Spleen (tissue), 11 donors: ENCODE measurements around the gene PLCG2. TPM values are rescaled to one million over a fixed set of nuclear protein-coding genes. Genes with fewer than 3 reads are reported as not detected.

ENCODE experiments used
- DNase-seq: peaks from one replicate; pipeline ENCODE4 v3.0.0-alpha.2; 2020
- H3K27ac ChIP-seq, 8 donors: fragments of 200-600 bp; sonication (generic) in 7 of 8; 1 replicate in 4 of 8; 2 replicates in 4 of 8; pipeline versions ENCODE4 v1.5.0 to v1.8.0; 2016 to 2021; ENCODE audit warnings: inconsistent platforms in 4 of 8, mild to moderate bottlenecking in 4 of 8, moderate library complexity in 1 of 8
- H3K27me3 ChIP-seq, 7 donors: fragments of 200-600 bp; sonication (generic) in 6 of 7; replicated peaks in 1 of 7; 1 replicate in 4 of 7; 2 replicates in 3 of 7; pipeline versions ENCODE4 v1.5.0 to v1.8.0; 2016 to 2021; ENCODE audit warnings: inconsistent platforms in 3 of 7, mild to moderate bottlenecking in 1 of 7
- H3K36me3 ChIP-seq, 6 donors: fragments of 200-600 bp; sonication (generic) in 5 of 6; 1 replicate in 4 of 6; 2 replicates in 2 of 6; pipeline versions ENCODE4 v1.5.0 to v1.8.0; 2016 to 2021; ENCODE audit warnings: inconsistent platforms in 2 of 6
- H3K4me1 ChIP-seq, 6 donors: fragments of 200-600 bp; sonication (generic) in 5 of 6; 1 replicate in 3 of 6; 2 replicates in 3 of 6; pipeline versions ENCODE4 v1.5.0 to v1.8.0; 2016 to 2021; ENCODE audit warnings: inconsistent platforms in 3 of 6
- H3K4me3 ChIP-seq, 8 donors: fragments of 200-600 bp; sonication (generic) in 7 of 8; 1 replicate in 4 of 8; 2 replicates in 4 of 8; pipeline versions ENCODE4 v1.5.0 to v1.8.0; 2016 to 2021; ENCODE audit warnings: inconsistent platforms in 4 of 8, mild to moderate bottlenecking in 4 of 8, moderate library complexity in 2 of 8
- H3K9me3 ChIP-seq, 8 donors: fragments of 200-600 bp; sonication (generic) in 7 of 8; 1 replicate in 4 of 8; 2 replicates in 4 of 8; pipeline versions ENCODE4 v1.5.0 to v1.8.0; 2016 to 2021; ENCODE audit warnings: inconsistent platforms in 4 of 8
- POLR2A ChIP-seq, 3 donors: fragments of 450-650 bp; IDR thresholded peaks; one replicate each; pipeline ENCODE4 v1.5.1; 2017; ENCODE audit warnings: antibody characterized with exemption in 3 of 3, mild to moderate bottlenecking in 1 of 3
- POLR2AphosphoS5 ChIP-seq, 3 donors: sonication (generic); formaldehyde crosslinking; IDR thresholded peaks; one replicate each; pipeline ENCODE4 v1.5.1; 2017; ENCODE audit warnings: antibody characterized with exemption in 3 of 3
- WGBS, 5 donors: extraction: QIAGEN DNeasy Blood & Tissue Kit in 3 of 5; methylation state at CpG; one replicate each; pipeline versions ENCODE4 v1.1.5 to v1.1.7; 2013 to 2018; 5-methylcytosine and 5-hydroxymethylcytosine counted together
- intact Hi-C: fragments of 100-400 bp; cut with DNase I; formaldehyde crosslinking; loops from one replicate; pipeline ENCODE4 v1.15.0; 2023; ENCODE audit warnings: low total_unique reads
- polyA plus RNA-seq, 3 donors: library from polyadenylated mRNA; stranded (reverse); fragments of 200-250 nt; gene quantifications; one replicate each; pipeline ENCODE4 v1.2.1, GENCODE V29; 2013
- total RNA-seq, 7 donors: library from RNA; depleted of rRNA in 3 of 7; stranded (reverse); fragments of >200 nt in 3 of 7; fragmentation: NEBNext Ultra II Directional in 4 of 7; extraction: Animal tissue kit (Norgen Biotek cat#: 25700) in 4 of 7; gene quantifications; one replicate each; pipeline versions ENCODE4 v1.1.0 to v1.2.1, GENCODE V29; 2016 to 2021
- TF ChIP-seq, protein P1 (sequence below), 11 experiments: fragments of 200-600 bp in 7 of 11; fragments of 450-650 bp in 4 of 11; sonication (generic) in 4 of 11; IDR thresholded peaks in 8 of 11; conservative IDR thresholded peaks in 3 of 11; 1 replicate in 7 of 11; 2 replicates in 4 of 11; pipeline versions ENCODE4 v1.4.0 to v1.8.0; 2016 to 2021; ENCODE audit warnings: antibody characterized with exemption in 11 of 11, inconsistent platforms in 4 of 11, mild to moderate bottlenecking in 1 of 11
- donor health status: healthy with polysubstance abuse.
- donor health status: DM: no; HTN: no; CAD: no; lungs with moderate emphysema.
- donor health status: DM: no; HTN: no; CAD: no.
- donor health status: Bipolar disorder and iron deficiency.
- donor health status: healthy.
- donor health status: DM: no; HTN: no; CAD: no.
- donor health status: DM: yes; HTN: yes; CAD: no.

PLCG2 gene
- total and polyA plus RNA-seq, 10 donors = 57.1 to 277 (median 145) TPM

- intact Hi-C loops = no loop called here
- DNase-seq = no peak
- Histone ChIP-seq H3K36me3 (peaks cover 0 to 86% (median 32%) of the 10 kb centered on the region in 6 donors), H3K27ac (no peak overlapping the region), H3K9me3 (no peaks in the 10 kb centered on the region), H3K4me1 (peaks cover 3 to 13% (median 11%) of the 10 kb centered on the region in 6 donors), H3K27me3 (no peaks in the 10 kb centered on the region), H3K4me3 (no peak overlapping the region)
- WGBS, 5 donors = 89 to 95% (median 91%) methylated on average over 10 of the region's 10 CpGs
- TF ChIP-seq, protein P1, sequence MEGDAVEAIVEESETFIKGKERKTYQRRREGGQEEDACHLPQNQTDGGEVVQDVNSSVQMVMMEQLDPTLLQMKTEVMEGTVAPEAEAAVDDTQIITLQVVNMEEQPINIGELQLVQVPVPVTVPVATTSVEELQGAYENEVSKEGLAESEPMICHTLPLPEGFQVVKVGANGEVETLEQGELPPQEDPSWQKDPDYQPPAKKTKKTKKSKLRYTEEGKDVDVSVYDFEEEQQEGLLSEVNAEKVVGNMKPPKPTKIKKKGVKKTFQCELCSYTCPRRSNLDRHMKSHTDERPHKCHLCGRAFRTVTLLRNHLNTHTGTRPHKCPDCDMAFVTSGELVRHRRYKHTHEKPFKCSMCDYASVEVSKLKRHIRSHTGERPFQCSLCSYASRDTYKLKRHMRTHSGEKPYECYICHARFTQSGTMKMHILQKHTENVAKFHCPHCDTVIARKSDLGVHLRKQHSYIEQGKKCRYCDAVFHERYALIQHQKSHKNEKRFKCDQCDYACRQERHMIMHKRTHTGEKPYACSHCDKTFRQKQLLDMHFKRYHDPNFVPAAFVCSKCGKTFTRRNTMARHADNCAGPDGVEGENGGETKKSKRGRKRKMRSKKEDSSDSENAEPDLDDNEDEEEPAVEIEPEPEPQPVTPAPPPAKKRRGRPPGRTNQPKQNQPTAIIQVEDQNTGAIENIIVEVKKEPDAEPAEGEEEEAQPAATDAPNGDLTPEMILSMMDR (IDR thresholded peaks at IDR 0.05 in 8 of 11, conservative IDR thresholded peaks at IDR 0.05 in 3 of 11) = no peak
- TF ChIP-seq POLR2AphosphoS5 (IDR thresholded peaks at IDR 0.05) (no peak), POLR2A (IDR thresholded peaks at IDR 0.05) (no peak)
Observed at GRCh38 chr16:81878529-81878928, 99.4 kb downstream of the PLCG2 start.

DNA sequence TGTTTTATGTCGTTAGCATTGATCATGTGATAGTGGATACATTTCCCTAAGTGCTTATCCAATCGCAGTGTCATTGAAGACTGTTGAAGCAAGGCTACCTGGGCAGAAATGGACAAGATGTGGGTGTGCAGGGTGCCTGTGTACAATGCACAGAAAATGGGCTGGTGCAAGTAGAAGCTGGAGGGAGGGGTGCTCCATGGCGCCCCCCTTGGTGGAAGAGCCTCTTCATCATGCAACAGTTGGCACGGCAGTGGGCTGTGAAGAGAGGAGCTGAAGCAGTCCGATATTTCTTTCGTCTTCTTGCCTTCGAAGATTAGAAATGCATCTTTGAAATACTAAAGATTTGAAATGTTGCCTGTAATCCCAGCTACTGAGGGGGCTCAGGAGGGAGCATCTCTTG, 100.5 kb downstream of the PLCG2 start:
- WGBS, 5 donors = 78 to 87% (median 84%) methylated on average over 7 of the region's 7 CpGs
- intact Hi-C loops = no loop called here
- H3K36me3 ChIP-seq = peaks cover 0 to 97% (median 41%) of the 10 kb centered on the region in 6 donors
- H3K9me3 ChIP-seq = no peaks in the 10 kb centered on the region
- no peak for DNase-seq
- H3K27ac ChIP-seq = no peak overlapping the region
- TF ChIP-seq POLR2AphosphoS5 (IDR thresholded peaks at IDR 0.05) = no peak
- TF ChIP-seq, protein P1 (IDR thresholded peaks at IDR 0.05 in 8 of 11, conservative IDR thresholded peaks at IDR 0.05 in 3 of 11) = peak in 2 of 11 experiments; percentile 13 to 47
- H3K4me1 ChIP-seq = peaks cover 0 to 2% (median 0%) of the 10 kb centered on the region in 6 donors
- H3K27me3 ChIP-seq = no peaks in the 10 kb centered on the region
- no peak overlapping the region for H3K4me3 ChIP-seq

GRCh38 chr16:81880816-81881215, 101.7 kb downstream of the PLCG2 start:
- Histone ChIP-seq H3K9me3 (no peaks in the 10 kb centered on the region), H3K4me1 (peaks cover 0 to 3% (median 0%) of the 10 kb centered on the region in 6 donors), H3K27ac (no peak overlapping the region), H3K36me3 (peaks cover 0 to 96% (median 41%) of the 10 kb centered on the region in 6 donors), H3K27me3 (no peaks in the 10 kb centered on the region), H3K4me3 (no peak overlapping the region)
- WGBS, 5 donors = 85 to 97% (median 96%) methylated on average over 13 of the region's 13 CpGs
- DNase-seq = no peak
- TF ChIP-seq, protein P1 (IDR thresholded peaks at IDR 0.05 in 8 of 11, conservative IDR thresholded peaks at IDR 0.05 in 3 of 11) = no peak
- no peak for TF ChIP-seq POLR2A (IDR thresholded peaks at IDR 0.05)
- TF ChIP-seq POLR2AphosphoS5 (IDR thresholded peaks at IDR 0.05) = peak in 1 of 3 donors; percentile 22
- intact Hi-C loops = no loop called here

- no peak for DNase-seq
- 93 to 98% (median 96%) methylated on average over 2 of the region's 2 CpGs for WGBS, 5 donors
- H3K27ac ChIP-seq = no peak overlapping the region
- intact Hi-C loops = no loop called here
- H3K36me3 ChIP-seq = peaks cover 0 to 91% (median 41%) of the 10 kb centered on the region in 6 donors
- no peak for TF ChIP-seq POLR2AphosphoS5 (IDR thresholded peaks at IDR 0.05)
- TF ChIP-seq POLR2A (IDR thresholded peaks at IDR 0.05) = no peak
- TF ChIP-seq, protein P1 (IDR thresholded peaks at IDR 0.05 in 8 of 11, conservative IDR thresholded peaks at IDR 0.05 in 3 of 11) = no peak
- peaks cover 0 to 7% (median 0%) of the 10 kb centered on the region in 6 donors for H3K4me1 ChIP-seq
- H3K9me3 ChIP-seq = no peaks in the 10 kb centered on the region
- H3K27me3 ChIP-seq = no peaks in the 10 kb centered on the region
- no peak overlapping the region for H3K4me3 ChIP-seq
Observed at GRCh38 chr16:81881228-81881627, 102.1 kb downstream of the PLCG2 start.
